Neural cell (in vitro differentiated cells): ENCODE data around the gene BFSP1.

Experiments used
- EZH2 ChIP-seq: fragments of 200-600, 300-800 bp; shearing (Covaris generic), sonication (generic); IDR thresholded peaks from 2 replicates; pipeline ENCODE4 v1.6.1; 2014; ENCODE audit warnings: antibody characterized with exemption, low read length, borderline replicate concordance, mild to moderate bottlenecking; ENCODE audit not compliant: insufficient read depth, poor library complexity, severe bottlenecking
- POLR2AphosphoS5 ChIP-seq: IDR thresholded peaks from 2 replicates; pipeline ENCODE4 v1.6.1; 2012

DNA sequence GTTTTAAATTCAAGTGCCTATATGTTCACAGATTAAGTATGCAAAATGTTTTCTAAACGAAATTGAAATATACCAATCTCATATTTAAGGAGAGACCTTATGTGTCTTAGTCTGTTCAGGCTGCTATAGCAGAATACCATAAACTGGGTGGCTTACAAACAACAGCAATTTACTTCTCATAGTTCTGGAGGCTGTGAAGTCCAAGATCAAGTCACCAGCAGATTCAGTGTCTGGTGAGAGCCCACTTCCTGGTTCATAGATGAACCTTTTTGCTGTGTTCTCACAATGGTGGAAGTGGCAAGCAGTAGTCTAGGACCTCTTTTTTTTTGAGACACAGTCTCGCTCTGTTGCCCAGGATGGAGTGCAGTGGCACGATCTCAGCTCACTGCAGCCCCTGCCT is 35.2 kb upstream of the BFSP1 start:
- TF ChIP-seq EZH2 = no peak
- no peak for TF ChIP-seq POLR2AphosphoS5
